NT2/D1 (cell line): ENCODE results near the gene STIM2.

Source experiments
- YY1 ChIP-seq: IDR thresholded peaks from 2 replicates; pipeline ENCODE4 v1.6.1; 2011; ENCODE audit not compliant: insufficient read length, insufficient read depth
- ZNF274 ChIP-seq: IDR thresholded peaks from 2 replicates; pipeline ENCODE4 v1.6.1; 2011; ENCODE audit warnings: mild to moderate bottlenecking, low read depth, low read length

DNA sequence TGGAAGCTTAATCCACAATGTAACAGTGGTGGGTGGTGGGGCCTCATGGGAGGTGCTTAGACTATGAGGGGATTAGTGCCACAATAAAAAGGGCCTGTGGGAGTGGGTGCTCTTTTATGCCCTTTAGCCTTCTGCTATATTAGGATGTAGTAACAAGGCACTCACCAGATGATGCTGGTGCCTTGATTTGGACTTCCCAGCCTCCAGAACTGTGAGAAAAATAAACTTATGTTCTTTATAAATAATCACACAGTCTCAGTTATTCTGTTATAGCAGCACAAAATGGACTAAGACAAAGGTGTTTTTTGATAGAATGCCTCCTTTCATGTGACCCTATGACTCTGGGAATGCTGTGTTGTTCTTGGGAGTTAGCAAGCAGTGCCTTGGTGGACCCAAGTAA is 89.8 kb downstream of the STIM2 start:
- TF ChIP-seq ZNF274 (no peak), YY1 (no peak)
